ENCODE data around the gene CYSRT1.

DNA sequence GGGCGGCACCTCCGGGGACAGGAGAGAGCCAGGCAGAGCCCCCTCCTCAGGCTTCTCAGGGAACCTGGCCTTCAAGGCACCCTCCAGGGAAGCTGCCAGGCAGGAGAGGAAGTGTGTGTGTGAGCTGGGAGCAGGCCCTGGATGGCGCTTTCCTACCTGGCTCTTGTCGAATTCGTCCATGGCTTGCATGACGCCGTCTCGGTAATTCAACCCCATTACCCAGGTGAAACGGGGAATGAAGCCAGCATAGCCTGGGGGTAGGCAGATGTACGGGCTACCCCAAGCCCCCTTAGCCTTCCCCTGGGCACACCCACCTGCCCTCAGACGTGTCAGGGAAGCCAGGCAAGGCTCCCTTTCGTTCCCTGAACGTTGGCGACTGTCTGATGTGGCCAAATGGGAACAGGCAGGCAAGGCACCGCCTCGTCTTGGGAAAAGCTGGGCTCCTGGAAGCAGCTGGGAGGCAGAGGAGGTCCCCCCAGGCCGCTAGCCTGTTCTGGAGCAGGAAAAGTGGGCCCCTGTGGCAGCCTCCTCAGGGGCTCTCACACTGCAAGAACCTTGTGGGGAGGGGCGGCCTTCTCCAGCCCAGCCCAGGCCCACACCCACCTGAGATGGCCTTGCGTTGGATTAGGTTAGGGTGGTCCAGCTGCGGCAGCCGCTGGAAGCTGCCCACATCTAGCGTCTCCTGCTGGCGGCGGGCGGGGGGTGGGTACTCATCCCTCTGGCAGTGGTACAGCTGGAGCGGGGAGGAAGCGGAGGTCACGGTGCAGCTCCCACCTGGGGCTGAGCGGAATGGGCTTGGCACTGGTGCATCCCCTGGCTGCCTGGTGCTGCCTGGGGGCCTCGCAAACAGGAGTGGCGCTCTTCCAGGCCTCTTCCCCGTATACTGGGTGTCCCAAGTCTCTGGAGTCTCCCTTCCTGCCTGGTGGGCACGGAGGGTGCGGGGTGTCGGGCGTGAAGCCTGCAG is 19.8 kb downstream of the CYSRT1 start:
- no peak for TF ChIP-seq CTCF (IDR thresholded peaks at IDR 0.05)
- no peak for TF ChIP-seq POLR2A (IDR thresholded peaks at IDR 0.05)

Data from testis (tissue), 2 donors.